Measurements from ENCODE around the gene WNT3A. TPM values are rescaled to one million over a fixed set of nuclear protein-coding genes. Genes with fewer than 3 reads are reported as not detected.
A peak's percentile ranks its signal among the peaks of the same experiment; 100 is the strongest.

The WNT3A gene
- total and polyA plus RNA-seq, 2 experiments from 2014 or later, result 0.07 to 0.65 TPM

GRCh38 chr1:228004856-228005462 lies 1.8 kb upstream of the WNT3A start:
- Histone ChIP-seq H3K79me2 (replicated peaks; ENCODE audit: insufficient read depth) (no peaks in the 10 kb centered on the region), H3K4me3 (peak overlapping the region; percentile 57), H3K9me2 (ENCODE audit: insufficient read depth) (no peaks in the 10 kb centered on the region), H3K4me2 (peak overlapping the region; percentile 75), H2AFZ (peak overlapping the region; percentile 28; the same call in 1 of the 2 replicates), H3K36me3 (ENCODE audit: insufficient read depth) (no peaks in the 10 kb centered on the region), H3F3A (replicated peaks; ENCODE audit: low read depth) (0 out of 2 replicates have a peak, but pooled peaks cover 4% of the 10 kb centered on the region), H3K27me3 (ENCODE audit: insufficient read depth) (peaks cover 98% of the 10 kb centered on the region), H3K27ac (ENCODE audit: low read depth) (no peak overlapping the region), H3K4me1 (ENCODE audit: insufficient read depth) (peaks cover 27% of the 10 kb centered on the region), H4K20me1 (replicated peaks; ENCODE audit: insufficient read depth) (no peaks in the 10 kb centered on the region; the same call in 1 of the 2 replicates)
- peaks cover 87% of the 10 kb centered on the region for H3K27me3 Mint-ChIP-seq (ENCODE audit: insufficient read depth, low read depth, poor library complexity)
- peak overlapping the region; percentile 58; the same call in 2 of the 3 replicates for H3K4me3 Mint-ChIP-seq
- no peaks in the 10 kb centered on the region for H3K9me3 Mint-ChIP-seq
- ATAC-seq (peak; percentile 17), DNase-seq (ENCODE audit: low spot score) (peak; percentile 43)
- no peak overlapping the region for H3K27ac Mint-ChIP-seq
- no peaks in the 10 kb centered on the region for H3K36me3 Mint-ChIP-seq (ENCODE audit: low read depth)
- TF ChIP-seq NANOG (IDR thresholded peaks at IDR 0.05; ENCODE audit: borderline replicate concordance) (no peak), EZH2phosphoT487 (IDR thresholded peaks at IDR 0.05; ENCODE audit: unreplicated experiment) (no peak), POLR2AphosphoS5 (IDR thresholded peaks at IDR 0.05; ENCODE audit: low read depth) (no peak), ZNF331 (CRISPR knock-in tag; IDR thresholded peaks at IDR 0.05; ENCODE audit: low read depth) (no peak), REST (IDR thresholded peaks at IDR 0.05; ENCODE audit: unreplicated experiment) (no peak), CTCF (conservative IDR thresholded peaks at IDR 0.05; ENCODE audit: low read depth in 2 of 2) (peak; percentile 20 to 48; a peak in 3 of 4 replicates), EZH2 (IDR thresholded peaks at IDR 0.05; ENCODE audit: low read depth, unreplicated experiment) (peak; percentile 53), ETS1 (IDR thresholded peaks at IDR 0.05) (no peak), ZNF462 (CRISPR knock-in tag; IDR thresholded peaks at IDR 0.05) (no peak), CREB1 (CRISPR knock-in tag; IDR thresholded peaks at IDR 0.05; ENCODE audit: low read depth) (no peak), JUNB (IDR thresholded peaks at IDR 0.05; ENCODE audit: unreplicated experiment) (no peak)
- peaks cover 33% of the 10 kb centered on the region for H3K4me1 Mint-ChIP-seq

Data from GM23338 (cell line).